Thyroid gland (tissue), 4 donors: ENCODE measurements around the gene CHRM5.

Experiments
- POLR2A ChIP-seq, 2 donors: fragments of 450-650 bp; IDR thresholded peaks; one replicate each; pipeline ENCODE4 v1.6.1; 2017; ENCODE audit warnings: antibody characterized with exemption in 2 of 2, mild to moderate bottlenecking in 2 of 2, moderate library complexity in 1 of 2
- TF ChIP-seq, protein P1 (sequence below), 6 experiments: fragments of 200-600 bp in 3 of 6; fragments of 450-650 bp in 3 of 6; sonication (generic) in 3 of 6; IDR thresholded peaks; one replicate each; pipeline ENCODE4 v1.5.1; 2016 to 2019; ENCODE audit warnings: antibody characterized with exemption in 6 of 6, mild to moderate bottlenecking in 2 of 6, inconsistent platforms in 1 of 6, moderate library complexity in 1 of 6

DNA sequence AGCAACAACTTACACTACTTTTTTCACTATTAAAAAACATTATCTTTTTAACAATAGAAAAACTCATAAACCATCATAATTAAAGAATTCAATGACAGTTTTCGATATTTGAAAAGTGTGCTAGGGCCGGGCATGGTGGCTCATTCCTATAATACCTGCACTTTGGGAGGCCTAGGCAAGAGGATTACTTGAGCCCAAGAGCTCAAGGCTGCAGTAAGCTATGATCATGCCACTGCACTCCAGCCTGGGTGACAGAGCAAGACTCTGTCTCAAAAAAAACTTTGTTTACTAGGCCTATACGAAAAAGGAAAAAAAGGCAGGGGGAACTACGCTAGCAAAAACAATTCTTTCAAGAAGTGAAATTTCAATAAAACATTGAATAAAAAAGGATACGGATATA is 42.6 kb downstream of the CHRM5 start:
- TF ChIP-seq, protein P1, sequence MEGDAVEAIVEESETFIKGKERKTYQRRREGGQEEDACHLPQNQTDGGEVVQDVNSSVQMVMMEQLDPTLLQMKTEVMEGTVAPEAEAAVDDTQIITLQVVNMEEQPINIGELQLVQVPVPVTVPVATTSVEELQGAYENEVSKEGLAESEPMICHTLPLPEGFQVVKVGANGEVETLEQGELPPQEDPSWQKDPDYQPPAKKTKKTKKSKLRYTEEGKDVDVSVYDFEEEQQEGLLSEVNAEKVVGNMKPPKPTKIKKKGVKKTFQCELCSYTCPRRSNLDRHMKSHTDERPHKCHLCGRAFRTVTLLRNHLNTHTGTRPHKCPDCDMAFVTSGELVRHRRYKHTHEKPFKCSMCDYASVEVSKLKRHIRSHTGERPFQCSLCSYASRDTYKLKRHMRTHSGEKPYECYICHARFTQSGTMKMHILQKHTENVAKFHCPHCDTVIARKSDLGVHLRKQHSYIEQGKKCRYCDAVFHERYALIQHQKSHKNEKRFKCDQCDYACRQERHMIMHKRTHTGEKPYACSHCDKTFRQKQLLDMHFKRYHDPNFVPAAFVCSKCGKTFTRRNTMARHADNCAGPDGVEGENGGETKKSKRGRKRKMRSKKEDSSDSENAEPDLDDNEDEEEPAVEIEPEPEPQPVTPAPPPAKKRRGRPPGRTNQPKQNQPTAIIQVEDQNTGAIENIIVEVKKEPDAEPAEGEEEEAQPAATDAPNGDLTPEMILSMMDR (IDR thresholded peaks at IDR 0.05): no peak
- TF ChIP-seq POLR2A (IDR thresholded peaks at IDR 0.05): no peak
